HCT116 (cell line): ENCODE results near the gene TMEM131. TPM values are rescaled to one million over a fixed set of nuclear protein-coding genes. Genes with fewer than 3 reads are reported as not detected.
A peak's percentile ranks its signal among the peaks of the same experiment; 100 is the strongest.

Experiments
- ATAC-seq: fragments of 200-7000 bp; cut with Tn5 transposase; 2 replicates; pipeline ENCODE4 v1.9.1; 2020; ENCODE audit warnings: mild to moderate bottlenecking, moderate library complexity
- BruUV-seq: library from RNA; stranded (reverse); fragments of 400-500 nt; replicated peaks from 2 replicates; lab custom pipeline; 2021; lab: Mats Ljungman, UMichigan
- CTCF ChIA-PET: fragments of 300-600 bp; sonication (Branson Sonifier 250); formaldehyde crosslinking; loops from one replicate; lab custom pipeline; 2021; ENCODE audit warnings: antibody characterized with exemption; lab: Charles Lee
- POLR2A ChIA-PET: fragments of 300-600, 350-600 bp; sonication (Branson Sonifier 250); formaldehyde crosslinking; loops from one replicate; lab custom pipeline; 2021; ENCODE audit warnings: antibody characterized with exemption; lab: Charles Lee
- RAD21 ChIA-PET, 2 experiments: fragments of 300-600 bp; sonication (Branson Sonifier 250); formaldehyde crosslinking; loops; one replicate each; lab custom pipeline; 2023; ENCODE audit warnings: low total read pairs in 2 of 2; ENCODE audit not compliant: uncharacterized antibody in 2 of 2, unreplicated experiment in 2 of 2, low non-redundant PET in 1 of 2; lab: Charles Lee
- DNase-seq: peaks from one replicate; pipeline ENCODE4 v3.0.0-alpha.2; 2010; ENCODE audit warnings: low read depth, low spot score
- H2AFZ ChIP-seq: fragments of 200-600 bp; shearing (Covaris generic), sonication (generic); 2 replicates; pipeline ENCODE4 v1.6.1; 2017; ENCODE audit warnings: low read depth, mixed run types, mixed read lengths, antibody characterized with exemption, low read length; ENCODE audit not compliant: poor library complexity, severe bottlenecking
- H3K27ac ChIP-seq: 2 replicates; pipeline ENCODE4 v1.5.1; 2012; ENCODE audit warnings: low read depth, low read length
- H3K27me3 ChIP-seq: fragments of 200-600 bp; sonication (generic); 2 replicates; pipeline ENCODE4 v1.6.1; 2016; ENCODE audit warnings: mixed run types, low read length, mixed read lengths; ENCODE audit not compliant: insufficient read depth
- H3K36me3 ChIP-seq, 2 experiments: fragments of 200-500 bp in 1 of 2; fragments of 200-600 bp in 1 of 2; sonication (Bioruptor generic) in 1 of 2; sonication (generic) in 1 of 2; 2 replicates each; pipeline versions ENCODE4 v1.5.1 to v1.6.1; 2014 to 2016; ENCODE audit warnings: low read length in 2 of 2, inconsistent platforms in 1 of 2, mixed read lengths in 1 of 2, mixed run types in 1 of 2; ENCODE audit not compliant: insufficient read depth in 2 of 2, control insufficient read depth in 1 of 2
- H3K4me1 ChIP-seq, 2 experiments: fragments of 200-600 bp in 1 of 2; sonication (generic) in 1 of 2; 2 replicates each; pipeline versions ENCODE4 v1.5.1 to v1.6.1; 2012 to 2017; ENCODE audit warnings: low read length in 2 of 2, inconsistent platforms in 1 of 2, mild to moderate bottlenecking in 1 of 2, mixed read lengths in 1 of 2, mixed run types in 1 of 2, moderate library complexity in 1 of 2; ENCODE audit not compliant: insufficient read depth in 2 of 2, control insufficient read depth in 1 of 2
- H3K4me2 ChIP-seq: fragments of 200-600 bp; sonication (generic); 2 replicates; pipeline ENCODE4 v1.6.1; 2017; ENCODE audit warnings: mixed run types, low read length, mixed read lengths
- H3K4me3 ChIP-seq, 2 experiments: fragments of 200-600 bp in 1 of 2; sonication (generic) in 1 of 2; replicated peaks in 1 of 2; 2 replicates each; pipeline ENCODE4 v1.5.1; 2011 to 2016; ENCODE audit warnings: low read length in 2 of 2, control low read depth in 1 of 2, low read depth in 1 of 2, mild to moderate bottlenecking in 1 of 2, mixed read lengths in 1 of 2, mixed run types in 1 of 2
- H3K79me2 ChIP-seq: fragments of 200-600 bp; sonication (generic); 2 replicates; pipeline ENCODE4 v1.6.1; 2017; ENCODE audit warnings: mild to moderate bottlenecking, mixed run types, low read length, moderate library complexity, mixed read lengths; ENCODE audit not compliant: insufficient read depth
- H3K9ac ChIP-seq: fragments of 200-600 bp; sonication (generic); 2 replicates; pipeline ENCODE4 v1.6.1; 2016; ENCODE audit warnings: low read length, mixed read lengths
- H3K9me2 ChIP-seq: fragments of 200-600 bp; sonication (generic), shearing (Covaris generic); 2 replicates; pipeline ENCODE4 v1.6.1; 2017; ENCODE audit warnings: mixed run types, mild to moderate bottlenecking, moderate library complexity; ENCODE audit not compliant: insufficient read depth
- H3K9me3 ChIP-seq, 2 experiments: fragments of 200-500 bp in 1 of 2; fragments of 200-600 bp in 1 of 2; sonication (Bioruptor generic) in 1 of 2; sonication (generic) in 1 of 2; 2 replicates each; pipeline ENCODE4 v1.6.1; 2014 to 2017; ENCODE audit warnings: low read length in 2 of 2, mixed read lengths in 2 of 2, inconsistent platforms in 1 of 2, low read depth in 1 of 2, mild to moderate bottlenecking in 1 of 2, mixed run types in 1 of 2, moderate library complexity in 1 of 2; ENCODE audit not compliant: control insufficient read depth in 1 of 2, insufficient read depth in 1 of 2
- H4K20me1 ChIP-seq: fragments of 200-600 bp; sonication (generic), shearing (Covaris generic); 2 replicates; pipeline ENCODE4 v1.6.1; 2017; ENCODE audit warnings: mixed run types, mild to moderate bottlenecking, moderate library complexity; ENCODE audit not compliant: insufficient read depth
- CEBPB ChIP-seq: IDR thresholded peaks from 2 replicates; pipeline ENCODE4 v1.6.1; 2012; ENCODE audit warnings: low read depth
- EGR1 ChIP-seq: IDR thresholded peaks from 2 replicates; pipeline ENCODE4 v1.6.1; 2012; ENCODE audit warnings: low read depth
- ELF1 ChIP-seq: IDR thresholded peaks from 2 replicates; pipeline ENCODE4 v1.6.1; 2012; ENCODE audit warnings: low read depth, borderline replicate concordance
- EZH2 ChIP-seq: fragments of 200-600 bp; sonication (generic); IDR thresholded peaks from 2 replicates; pipeline ENCODE4 v1.6.1; 2017; ENCODE audit warnings: antibody characterized with exemption, mixed run types
- EZH2phosphoT487 ChIP-seq: fragments of 200-600 bp; IDR thresholded peaks from 2 replicates; pipeline ENCODE4 v1.6.1; 2018; ENCODE audit warnings: antibody characterized with exemption, borderline replicate concordance
- FOSL1 ChIP-seq: IDR thresholded peaks from 2 replicates; pipeline ENCODE4 v1.6.1; 2012; ENCODE audit warnings: low read depth
- POLR2A ChIP-seq: IDR thresholded peaks from 2 replicates; pipeline ENCODE4 v1.7.0; 2011; ENCODE audit warnings: borderline replicate concordance; ENCODE audit not compliant: insufficient read depth, insufficient read length; ENCODE audit errors: extremely low read depth
- POLR2AphosphoS5 ChIP-seq: IDR thresholded peaks from 2 replicates; pipeline ENCODE4 v1.6.1; 2011; ENCODE audit warnings: mild to moderate bottlenecking, low read depth, low read length, moderate library complexity
- RAD21 ChIP-seq: IDR thresholded peaks from 2 replicates; pipeline ENCODE4 v1.6.1; 2012; ENCODE audit warnings: low read depth, mild to moderate bottlenecking
- SP1 ChIP-seq: IDR thresholded peaks from 2 replicates; pipeline ENCODE4 v1.6.1; 2012; ENCODE audit warnings: low read depth
- SRF ChIP-seq: IDR thresholded peaks from 2 replicates; pipeline ENCODE4 v1.6.1; 2012; ENCODE audit warnings: low read depth
- TCF7L2 ChIP-seq: IDR thresholded peaks from 2 replicates; pipeline ENCODE4 v1.7.0; 2011; ENCODE audit warnings: borderline replicate concordance, inconsistent platforms; ENCODE audit not compliant: insufficient read depth, insufficient read length; ENCODE audit errors: extremely low read depth
- YY1 ChIP-seq: IDR thresholded peaks from 2 replicates; pipeline ENCODE4 v1.6.1; 2011; ENCODE audit warnings: low read length, low read depth, moderate library complexity, mild to moderate bottlenecking; ENCODE audit not compliant: insufficient replicate concordance; ENCODE audit errors: extremely low read depth
- ZFX ChIP-seq: fragments of 450-650 bp; IDR thresholded peaks from 2 replicates; pipeline ENCODE4 v1.6.1; 2017
- ZNF274 ChIP-seq: fragments of 200-500 bp; sonication (Bioruptor generic); IDR thresholded peaks from 2 replicates; pipeline ENCODE4 v1.6.1; 2014; ENCODE audit warnings: mild to moderate bottlenecking, low read depth, low read length, inconsistent platforms
- intact Hi-C: fragments of 100-400 bp; cut with micrococcal nuclease; formaldehyde crosslinking; loops from 2 replicates; pipeline ENCODE4 v1.10.0; 2022
- total RNA-seq: library from RNA; stranded (reverse); gene quantifications from one replicate; pipeline ENCODE4 v1.2.1, GENCODE V29; 2021; ENCODE audit not compliant: unreplicated experiment
- TF ChIP-seq, protein P1 (sequence below): IDR thresholded peaks from 2 replicates; pipeline ENCODE4 v1.6.1; 2012
- TF ChIP-seq, protein P2 (sequence below), 3 experiments: fragments of 200-600 bp in 1 of 3; sonication (generic) in 1 of 3; IDR thresholded peaks in 2 of 3; conservative IDR thresholded peaks in 1 of 3; 2 replicates each; pipeline ENCODE4 v1.5.1; 2012 to 2017; ENCODE audit warnings: low read depth in 2 of 3, low read length in 2 of 3, antibody characterized with exemption in 1 of 3, borderline replicate concordance in 1 of 3, control low read depth in 1 of 3, mild to moderate bottlenecking in 1 of 3, mixed read lengths in 1 of 3, mixed run types in 1 of 3, moderate library complexity in 1 of 3; ENCODE audit not compliant: insufficient read depth in 1 of 3

The TMEM131 gene
- total RNA-seq, 1 experiment from 2014 or later: 51.5 TPM

DNA sequence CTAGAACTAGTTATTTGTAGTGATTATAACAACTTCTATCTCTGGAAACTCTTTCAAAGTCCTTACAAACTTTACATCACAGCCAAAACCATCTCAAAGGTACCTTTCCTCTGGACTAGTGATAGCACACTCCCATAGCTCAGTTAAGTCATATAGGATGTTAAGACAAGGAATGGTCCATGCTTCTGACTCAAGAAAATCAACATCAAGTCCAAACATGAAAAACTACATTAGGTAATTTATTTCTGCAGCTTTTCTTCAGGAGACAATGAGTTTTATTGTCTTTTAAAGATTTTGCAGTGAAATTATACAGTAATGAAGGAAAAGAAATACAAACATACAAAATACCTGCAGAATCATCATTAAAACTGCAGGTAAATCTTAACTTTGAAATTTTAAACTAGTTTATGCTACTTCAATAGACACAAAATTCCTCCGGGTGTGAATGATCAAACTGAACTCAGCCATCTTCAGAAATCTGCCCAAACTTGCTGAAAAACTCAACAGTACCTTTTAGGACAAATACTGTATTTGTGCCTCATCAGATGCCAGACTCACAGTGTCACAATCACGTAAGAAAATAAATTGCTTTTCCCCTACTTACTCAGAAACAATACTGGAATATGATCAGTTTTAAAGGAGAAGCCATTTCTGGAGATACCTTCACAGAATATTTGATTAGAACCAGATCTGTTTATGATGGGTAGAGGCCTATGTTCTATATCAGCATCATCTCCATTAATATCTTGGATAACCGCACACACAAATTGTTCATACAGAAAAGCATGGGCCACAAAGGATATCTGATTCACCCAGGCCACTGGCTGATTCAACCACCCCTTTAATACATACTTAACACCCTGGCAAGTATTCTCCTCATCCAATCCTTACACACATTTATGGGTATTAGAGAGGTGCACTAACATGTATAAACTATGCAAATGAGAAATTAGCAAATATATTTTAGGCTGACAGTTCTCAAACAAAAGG, 2.6 kb downstream of the TMEM131 start:
- Histone ChIP-seq H3K9me3 (peaks cover 0 to 2% of the 10 kb centered on the region in 2 experiments; a peak in 1 of 4 replicates), H3K9ac (no peak overlapping the region), H4K20me1 (peaks cover 4% of the 10 kb centered on the region; the same call in 1 of the 2 replicates), H3K27ac (no peak overlapping the region), H2AFZ (no peak overlapping the region), H3K4me2 (peak overlapping the region; percentile 80), H3K36me3 (no peaks in the 10 kb centered on the region), H3K79me2 (peaks cover 75% of the 10 kb centered on the region), H3K4me3 (no peak overlapping the region; a peak in 2 of 4 replicates), H3K4me1 (peaks cover 7 to 40% of the 10 kb centered on the region in 2 experiments; a peak in 3 of 4 replicates), H3K9me2 (no peaks in the 10 kb centered on the region), H3K27me3 (no peaks in the 10 kb centered on the region)
- no peak for ATAC-seq
- no peak for TF ChIP-seq EZH2phosphoT487
- no peak for TF ChIP-seq POLR2AphosphoS5
- TF ChIP-seq ZNF274: no peak
- no peak for TF ChIP-seq ELF1
- TF ChIP-seq RAD21: no peak
- TF ChIP-seq SRF: no peak
- TF ChIP-seq ZFX: no peak
- no peak for TF ChIP-seq CEBPB
- TF ChIP-seq SP1: no peak
- TF ChIP-seq, protein P1, sequence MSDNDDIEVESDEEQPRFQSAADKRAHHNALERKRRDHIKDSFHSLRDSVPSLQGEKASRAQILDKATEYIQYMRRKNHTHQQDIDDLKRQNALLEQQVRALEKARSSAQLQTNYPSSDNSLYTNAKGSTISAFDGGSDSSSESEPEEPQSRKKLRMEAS: no peak
- no peak for TF ChIP-seq EGR1
- TF ChIP-seq, protein P2, sequence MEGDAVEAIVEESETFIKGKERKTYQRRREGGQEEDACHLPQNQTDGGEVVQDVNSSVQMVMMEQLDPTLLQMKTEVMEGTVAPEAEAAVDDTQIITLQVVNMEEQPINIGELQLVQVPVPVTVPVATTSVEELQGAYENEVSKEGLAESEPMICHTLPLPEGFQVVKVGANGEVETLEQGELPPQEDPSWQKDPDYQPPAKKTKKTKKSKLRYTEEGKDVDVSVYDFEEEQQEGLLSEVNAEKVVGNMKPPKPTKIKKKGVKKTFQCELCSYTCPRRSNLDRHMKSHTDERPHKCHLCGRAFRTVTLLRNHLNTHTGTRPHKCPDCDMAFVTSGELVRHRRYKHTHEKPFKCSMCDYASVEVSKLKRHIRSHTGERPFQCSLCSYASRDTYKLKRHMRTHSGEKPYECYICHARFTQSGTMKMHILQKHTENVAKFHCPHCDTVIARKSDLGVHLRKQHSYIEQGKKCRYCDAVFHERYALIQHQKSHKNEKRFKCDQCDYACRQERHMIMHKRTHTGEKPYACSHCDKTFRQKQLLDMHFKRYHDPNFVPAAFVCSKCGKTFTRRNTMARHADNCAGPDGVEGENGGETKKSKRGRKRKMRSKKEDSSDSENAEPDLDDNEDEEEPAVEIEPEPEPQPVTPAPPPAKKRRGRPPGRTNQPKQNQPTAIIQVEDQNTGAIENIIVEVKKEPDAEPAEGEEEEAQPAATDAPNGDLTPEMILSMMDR (IDR thresholded peaks at IDR 0.05 in 2 of 3, conservative IDR thresholded peaks at IDR 0.05 in 1 of 3; ENCODE audit: borderline replicate concordance in 1 of 3, insufficient read depth in 1 of 3, low read depth in 2 of 3, low read length in 2 of 3): no peak
- no peak for TF ChIP-seq POLR2A
- no peak for TF ChIP-seq FOSL1
- TF ChIP-seq YY1: no peak
- no peak for TF ChIP-seq TCF7L2
- TF ChIP-seq EZH2: no peak
- no TSS peak for BruUV-seq
- no peak for DNase-seq
- POLR2A ChIA-PET: no interaction called here
- intact Hi-C loops: loop anchor here (10.0 kb wide), 1 partner anchor 272 kb away; no protein-coding TSS in a partner anchor
- RAD21 ChIA-PET: no interaction called here
- CTCF ChIA-PET: no interaction called here
